Upper lobe of left lung (tissue), 4 donors: ENCODE measurements around the gene PSAP.

Source experiments
- CTCF ChIP-seq, 6 experiments: fragments of 450-650 bp in 4 of 6; fragments of 200-600 bp in 2 of 6; sonication (generic) in 2 of 6; IDR thresholded peaks; one replicate each; pipeline ENCODE4 v1.5.1; 2016 to 2019; ENCODE audit warnings: antibody characterized with exemption in 6 of 6
- POLR2AphosphoS5 ChIP-seq, 2 donors: sonication (generic); formaldehyde crosslinking; IDR thresholded peaks; one replicate each; pipeline ENCODE4 v1.5.1; 2017; ENCODE audit warnings: antibody characterized with exemption in 2 of 2

- TF ChIP-seq CTCF (IDR thresholded peaks at IDR 0.05) (no peak), POLR2AphosphoS5 (IDR thresholded peaks at IDR 0.05) (no peak)
These were observed 38.0 kb downstream of the PSAP start for GRCh38 chr10:71812913-71813590.
